Skin of body (tissue), 2 donors: ENCODE measurements around the gene ADAP2. TPM values are rescaled to one million over a fixed set of nuclear protein-coding genes. Genes with fewer than 3 reads are reported as not detected.
"Not testable (repeated sequence)": the region's sequence is repeated elsewhere in the genome, so short reads cannot be mapped to it uniquely, and the experiment has no call there.

Experiments
- DNase-seq: peaks from one replicate; lab custom pipeline; 2025; lab: John Stamatoyannopoulos, UW
- total RNA-seq: library from RNA; depleted of rRNA; stranded (reverse); fragments of >200 nt; gene quantifications from one replicate; pipeline ENCODE4 v1.2.3, GENCODE V29; 2014

ADAP2 gene
- total RNA-seq, 1 donor from 2014 or later, result 10.1 TPM

GRCh38 chr17:30969989-30970830, 48.5 kb downstream of the ADAP2 start:
- no peak for DNase-seq

- peak; percentile 67 for DNase-seq
Observed at GRCh38 chr17:30970831-30971567, 49.3 kb downstream of the ADAP2 start, which contains the start of gene RNF135. Gene RNF135, plus strand, starts transcription at chr17:30971039. Its CDS starts 35 bp downstream, at chr17:30971074.

GRCh38 chr17:30975042-30975820, 53.5 kb downstream of the ADAP2 start:
- no peak for DNase-seq

GRCh38 chr17:30979919-30980318, 58.2 kb downstream of the ADAP2 start:
- not testable (repeated sequence) for DNase-seq

- DNase-seq, result no peak
Observed at GRCh38 chr17:30981531-30982519, 60.1 kb downstream of the ADAP2 start.

GRCh38 chr17:30982855-30983254, 61.1 kb downstream of the ADAP2 start:
- DNase-seq, result no peak

GRCh38 chr17:30990458-30990857, 68.7 kb downstream of the ADAP2 start:
- no peak for DNase-seq

GRCh38 chr17:30992551-30992950, 70.8 kb downstream of the ADAP2 start:
- DNase-seq, result no peak

- no peak for DNase-seq
Observed at GRCh38 chr17:30995347-30995746, 73.6 kb downstream of the ADAP2 start.

- DNase-seq, result no peak
Observed at GRCh38 chr17:30996486-30996885, 74.7 kb downstream of the ADAP2 start.

GRCh38 chr17:30997270-30997669, 75.5 kb downstream of the ADAP2 start:
- DNase-seq, result no peak

- no peak for DNase-seq
Observed at GRCh38 chr17:30997842-30998241, 76.1 kb downstream of the ADAP2 start.

- DNase-seq, result no peak
Observed at GRCh38 chr17:31002047-31002446, 80.3 kb downstream of the ADAP2 start.

- DNase-seq, result no peak
Observed at GRCh38 chr17:31003225-31003866, 81.6 kb downstream of the ADAP2 start.

GRCh38 chr17:31004160-31004559, 82.4 kb downstream of the ADAP2 start:
- DNase-seq, result no peak

- no peak for DNase-seq
Observed at GRCh38 chr17:31007695-31008373, 86.1 kb downstream of the ADAP2 start.

- peak; percentile 38 for DNase-seq
Observed at GRCh38 chr17:31008374-31009041, 86.8 kb downstream of the ADAP2 start.
